ENCODE data around the gene GRM7. TPM values are rescaled to one million over a fixed set of nuclear protein-coding genes. Genes with fewer than 3 reads are reported as not detected.

The GRM7 gene
- total and polyA plus RNA-seq, 2 experiments from 2014 or later: 1.7 to 2.7 TPM

DNA sequence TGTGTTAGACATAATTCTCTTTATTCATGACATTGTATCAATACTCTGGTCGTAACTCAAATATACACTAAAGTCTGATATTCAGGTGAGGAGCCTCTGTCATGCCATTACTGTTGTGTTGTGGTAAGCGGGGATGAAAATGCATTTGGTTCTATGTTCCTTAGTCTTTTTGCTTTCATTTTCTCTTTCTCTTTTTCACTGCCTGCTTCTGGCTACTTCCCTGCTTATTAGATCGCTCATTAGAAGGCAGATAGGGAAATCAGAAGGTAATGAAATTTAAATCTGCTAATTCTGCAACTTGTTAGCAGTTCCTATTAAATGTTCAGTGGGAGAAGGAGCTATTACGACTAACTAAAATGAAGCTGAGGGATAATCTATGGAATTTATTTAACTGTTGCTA is 345.0 kb downstream of the GRM7 start:
- WGBS (ENCODE audit: low lambda C conversion rate, missing lambda C conversion rate): 85% methylated on average over 4 of the region's 4 CpGs
- H3K9me2 ChIP-seq (replicated peaks; ENCODE audit: insufficient read depth): no peaks in the 10 kb centered on the region
- no peaks in the 10 kb centered on the region for H3K9me3 ChIP-seq (ENCODE audit: low read depth)
- no peaks in the 10 kb centered on the region for H3K79me2 ChIP-seq
- no peaks in the 10 kb centered on the region for H3K27me3 ChIP-seq
- H4K20me1 ChIP-seq (ENCODE audit: insufficient read depth, poor library complexity, severe bottlenecking): no peaks in the 10 kb centered on the region
- H3K4me1 ChIP-seq (ENCODE audit: insufficient read depth): no peaks in the 10 kb centered on the region
- no peak for DNase-seq (ENCODE audit: low spot score)
- no peak overlapping the region for H3K27ac ChIP-seq
- H3K36me3 ChIP-seq (replicated peaks; ENCODE audit: insufficient read depth, low read depth): no peaks in the 10 kb centered on the region
- TF ChIP-seq, protein P1, sequence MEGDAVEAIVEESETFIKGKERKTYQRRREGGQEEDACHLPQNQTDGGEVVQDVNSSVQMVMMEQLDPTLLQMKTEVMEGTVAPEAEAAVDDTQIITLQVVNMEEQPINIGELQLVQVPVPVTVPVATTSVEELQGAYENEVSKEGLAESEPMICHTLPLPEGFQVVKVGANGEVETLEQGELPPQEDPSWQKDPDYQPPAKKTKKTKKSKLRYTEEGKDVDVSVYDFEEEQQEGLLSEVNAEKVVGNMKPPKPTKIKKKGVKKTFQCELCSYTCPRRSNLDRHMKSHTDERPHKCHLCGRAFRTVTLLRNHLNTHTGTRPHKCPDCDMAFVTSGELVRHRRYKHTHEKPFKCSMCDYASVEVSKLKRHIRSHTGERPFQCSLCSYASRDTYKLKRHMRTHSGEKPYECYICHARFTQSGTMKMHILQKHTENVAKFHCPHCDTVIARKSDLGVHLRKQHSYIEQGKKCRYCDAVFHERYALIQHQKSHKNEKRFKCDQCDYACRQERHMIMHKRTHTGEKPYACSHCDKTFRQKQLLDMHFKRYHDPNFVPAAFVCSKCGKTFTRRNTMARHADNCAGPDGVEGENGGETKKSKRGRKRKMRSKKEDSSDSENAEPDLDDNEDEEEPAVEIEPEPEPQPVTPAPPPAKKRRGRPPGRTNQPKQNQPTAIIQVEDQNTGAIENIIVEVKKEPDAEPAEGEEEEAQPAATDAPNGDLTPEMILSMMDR (IDR thresholded peaks at IDR 0.05; ENCODE audit: poor library complexity): no peak
- TF ChIP-seq EZH2phosphoT487 (IDR thresholded peaks at IDR 0.05; ENCODE audit: low read depth, severe bottlenecking, unreplicated experiment) (no peak), EZH2 (IDR thresholded peaks at IDR 0.05; ENCODE audit: borderline replicate concordance) (no peak)
- H3K4me3 ChIP-seq: no peak overlapping the region
- H3K4me2 ChIP-seq: peak overlapping the region; percentile 25
- H2AFZ ChIP-seq: no peak overlapping the region

DNA sequence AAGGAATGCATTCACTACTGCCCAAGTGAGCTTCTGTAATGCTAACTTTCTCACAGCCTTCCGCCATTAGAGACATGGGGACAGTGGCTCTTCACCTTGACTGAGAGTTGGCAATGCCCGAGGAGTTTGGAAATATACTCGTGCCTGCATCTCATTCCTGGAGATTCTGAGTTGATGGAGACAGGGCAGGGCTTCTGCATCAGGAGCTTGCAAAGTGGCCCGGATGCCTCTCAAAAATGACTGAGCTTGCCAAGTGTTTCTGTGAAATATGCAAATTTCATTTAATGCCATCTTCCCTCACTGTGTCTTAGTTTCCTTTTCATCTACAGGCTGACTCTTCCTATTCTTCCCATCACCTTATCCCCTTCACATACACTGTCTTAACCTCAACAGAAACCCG is 346.2 kb downstream of the GRM7 start:
- Histone ChIP-seq H3K79me2 (no peaks in the 10 kb centered on the region), H3K4me2 (no peak overlapping the region), H3K4me3 (no peak overlapping the region), H3K9me2 (replicated peaks; ENCODE audit: insufficient read depth) (no peaks in the 10 kb centered on the region), H3K9me3 (ENCODE audit: low read depth) (no peaks in the 10 kb centered on the region), H3K36me3 (replicated peaks; ENCODE audit: insufficient read depth, low read depth) (no peaks in the 10 kb centered on the region), H3K4me1 (ENCODE audit: insufficient read depth) (no peaks in the 10 kb centered on the region), H3K27me3 (no peaks in the 10 kb centered on the region), H4K20me1 (ENCODE audit: insufficient read depth, poor library complexity, severe bottlenecking) (no peaks in the 10 kb centered on the region), H3K27ac (no peak overlapping the region), H2AFZ (no peak overlapping the region)
- TF ChIP-seq EZH2 (IDR thresholded peaks at IDR 0.05; ENCODE audit: borderline replicate concordance) (no peak), EZH2phosphoT487 (IDR thresholded peaks at IDR 0.05; ENCODE audit: low read depth, severe bottlenecking, unreplicated experiment) (no peak)
- TF ChIP-seq, protein P1 (IDR thresholded peaks at IDR 0.05; ENCODE audit: poor library complexity): no peak
- 90% methylated on average over 5 of the region's 5 CpGs for WGBS (ENCODE audit: low lambda C conversion rate, missing lambda C conversion rate)
- no peak for DNase-seq (ENCODE audit: low spot score)

DNA sequence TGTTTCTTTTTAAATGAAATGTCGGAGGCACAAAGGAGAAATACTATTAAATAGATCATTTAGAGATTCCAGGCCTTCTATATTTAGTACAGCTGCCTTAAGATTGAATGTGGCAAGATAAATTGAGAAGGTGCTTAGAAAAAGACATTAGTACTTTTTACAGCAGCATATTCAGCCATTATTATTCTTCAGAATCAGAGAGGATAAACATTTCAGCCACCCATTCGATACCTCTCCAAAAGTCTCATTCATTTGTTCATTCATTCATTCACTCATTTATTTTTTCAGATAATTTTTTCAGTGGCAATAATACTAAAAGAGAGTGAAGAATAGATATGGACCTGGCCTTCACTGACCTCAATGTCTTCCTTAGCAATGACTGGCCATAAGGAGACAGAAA is 347.0 kb downstream of the GRM7 start:
- Histone ChIP-seq H3K27ac (no peak overlapping the region), H3K27me3 (no peaks in the 10 kb centered on the region), H3K4me3 (no peak overlapping the region), H4K20me1 (ENCODE audit: insufficient read depth, poor library complexity, severe bottlenecking) (no peaks in the 10 kb centered on the region), H3K4me2 (no peak overlapping the region), H3K79me2 (no peaks in the 10 kb centered on the region), H3K4me1 (ENCODE audit: insufficient read depth) (no peaks in the 10 kb centered on the region), H3K9me3 (ENCODE audit: low read depth) (no peaks in the 10 kb centered on the region), H3K9me2 (replicated peaks; ENCODE audit: insufficient read depth) (no peaks in the 10 kb centered on the region), H2AFZ (no peak overlapping the region), H3K36me3 (replicated peaks; ENCODE audit: insufficient read depth, low read depth) (no peaks in the 10 kb centered on the region)
- TF ChIP-seq, protein P1 (IDR thresholded peaks at IDR 0.05; ENCODE audit: poor library complexity): no peak
- TF ChIP-seq EZH2 (IDR thresholded peaks at IDR 0.05; ENCODE audit: borderline replicate concordance) (no peak), EZH2phosphoT487 (IDR thresholded peaks at IDR 0.05; ENCODE audit: low read depth, severe bottlenecking, unreplicated experiment) (no peak)
- 86% methylated on average over 2 of the region's 2 CpGs for WGBS (ENCODE audit: low lambda C conversion rate, missing lambda C conversion rate)
- no peak for DNase-seq (ENCODE audit: low spot score)

DNA sequence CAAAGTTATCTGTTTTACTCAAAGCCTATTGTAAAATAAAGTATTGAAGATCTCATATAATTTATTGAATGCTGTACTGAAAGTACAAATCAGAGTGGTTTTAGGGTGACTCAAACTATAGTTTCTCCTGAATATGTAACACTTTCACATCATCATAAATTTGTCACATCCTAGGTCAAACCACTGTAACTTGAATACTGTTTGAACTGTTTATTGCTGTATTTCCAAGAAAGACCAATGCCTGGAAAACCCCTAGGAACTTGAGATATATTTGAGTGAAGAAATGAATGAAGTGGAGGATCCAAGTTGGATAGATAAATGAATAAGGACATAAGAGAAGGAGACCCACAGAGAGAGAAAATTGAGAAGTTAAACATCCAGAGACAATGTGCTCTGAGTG is 348.2 kb downstream of the GRM7 start:
- TF ChIP-seq, protein P1 (IDR thresholded peaks at IDR 0.05; ENCODE audit: poor library complexity): no peak
- TF ChIP-seq EZH2 (IDR thresholded peaks at IDR 0.05; ENCODE audit: borderline replicate concordance) (no peak), EZH2phosphoT487 (IDR thresholded peaks at IDR 0.05; ENCODE audit: low read depth, severe bottlenecking, unreplicated experiment) (no peak)
- H3K27ac ChIP-seq: no peak overlapping the region
- no peaks in the 10 kb centered on the region for H3K9me3 ChIP-seq (ENCODE audit: low read depth)
- no peaks in the 10 kb centered on the region for H3K9me2 ChIP-seq (replicated peaks; ENCODE audit: insufficient read depth)
- no peak for DNase-seq (ENCODE audit: low spot score)
- no peaks in the 10 kb centered on the region for H3K79me2 ChIP-seq
- no peak overlapping the region for H3K4me2 ChIP-seq
- H4K20me1 ChIP-seq (ENCODE audit: insufficient read depth, poor library complexity, severe bottlenecking): no peaks in the 10 kb centered on the region
- no peaks in the 10 kb centered on the region for H3K4me1 ChIP-seq (ENCODE audit: insufficient read depth)
- H3K36me3 ChIP-seq (replicated peaks; ENCODE audit: insufficient read depth, low read depth): no peaks in the 10 kb centered on the region
- H3K27me3 ChIP-seq: no peaks in the 10 kb centered on the region
- H2AFZ ChIP-seq: no peak overlapping the region
- no peak overlapping the region for H3K4me3 ChIP-seq
